ENCODE data around the gene DDX3X.

The DDX3X gene

DNA sequence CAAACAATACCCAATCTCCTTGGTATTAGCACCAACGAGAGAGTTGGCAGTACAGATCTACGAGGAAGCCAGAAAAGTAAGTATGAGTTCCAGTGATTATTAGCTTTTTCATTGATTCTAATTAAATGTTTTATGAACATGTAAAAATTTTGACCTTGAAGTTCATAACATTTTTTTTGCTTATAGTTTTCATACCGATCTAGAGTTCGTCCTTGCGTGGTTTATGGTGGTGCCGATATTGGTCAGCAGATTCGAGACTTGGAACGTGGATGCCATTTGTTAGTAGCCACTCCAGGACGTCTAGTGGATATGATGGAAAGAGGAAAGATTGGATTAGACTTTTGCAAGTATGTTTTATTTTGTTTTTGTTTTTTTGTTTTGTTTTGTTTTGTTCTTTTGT is 10.1 kb downstream of the DDX3X start:
- H3K9me2 ChIP-seq (replicated peaks; ENCODE audit: control insufficient read depth, low read length): no peaks in the 10 kb centered on the region
- no peaks in the 10 kb centered on the region for H3K4me1 ChIP-seq (ENCODE audit: control insufficient read depth, low read length)
- no peak overlapping the region for H3K4me2 ChIP-seq (ENCODE audit: low read length)
- no peak for TF ChIP-seq EZH2phosphoT487 (IDR thresholded peaks at IDR 0.05; ENCODE audit: borderline replicate concordance, low read length)
- TF ChIP-seq, protein P1, sequence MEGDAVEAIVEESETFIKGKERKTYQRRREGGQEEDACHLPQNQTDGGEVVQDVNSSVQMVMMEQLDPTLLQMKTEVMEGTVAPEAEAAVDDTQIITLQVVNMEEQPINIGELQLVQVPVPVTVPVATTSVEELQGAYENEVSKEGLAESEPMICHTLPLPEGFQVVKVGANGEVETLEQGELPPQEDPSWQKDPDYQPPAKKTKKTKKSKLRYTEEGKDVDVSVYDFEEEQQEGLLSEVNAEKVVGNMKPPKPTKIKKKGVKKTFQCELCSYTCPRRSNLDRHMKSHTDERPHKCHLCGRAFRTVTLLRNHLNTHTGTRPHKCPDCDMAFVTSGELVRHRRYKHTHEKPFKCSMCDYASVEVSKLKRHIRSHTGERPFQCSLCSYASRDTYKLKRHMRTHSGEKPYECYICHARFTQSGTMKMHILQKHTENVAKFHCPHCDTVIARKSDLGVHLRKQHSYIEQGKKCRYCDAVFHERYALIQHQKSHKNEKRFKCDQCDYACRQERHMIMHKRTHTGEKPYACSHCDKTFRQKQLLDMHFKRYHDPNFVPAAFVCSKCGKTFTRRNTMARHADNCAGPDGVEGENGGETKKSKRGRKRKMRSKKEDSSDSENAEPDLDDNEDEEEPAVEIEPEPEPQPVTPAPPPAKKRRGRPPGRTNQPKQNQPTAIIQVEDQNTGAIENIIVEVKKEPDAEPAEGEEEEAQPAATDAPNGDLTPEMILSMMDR (IDR thresholded peaks at IDR 0.05; ENCODE audit: low read depth, low read length, poor library complexity, severe bottlenecking): no peak
- no peak overlapping the region for H3K4me3 ChIP-seq (ENCODE audit: low read length)
- peaks cover 95% of the 10 kb centered on the region for H3K36me3 ChIP-seq (ENCODE audit: control insufficient read depth, low read length)
- H3K79me2 ChIP-seq (ENCODE audit: control insufficient read depth, low read length): peaks cover 34% of the 10 kb centered on the region
- no peaks in the 10 kb centered on the region for H3K27me3 ChIP-seq (ENCODE audit: control insufficient read depth, low read length)
- H4K20me1 ChIP-seq (ENCODE audit: control insufficient read depth, insufficient read depth, low read depth, low read length): peaks cover 18% of the 10 kb centered on the region
- H3F3A ChIP-seq (ENCODE audit: control insufficient read depth, insufficient read depth): peaks cover 45% of the 10 kb centered on the region
- H3K9me3 ChIP-seq (ENCODE audit: control insufficient read depth, insufficient read depth, low read length): no peaks in the 10 kb centered on the region
- H3K27ac ChIP-seq (ENCODE audit: low read depth, low read length): no peak overlapping the region

DNA sequence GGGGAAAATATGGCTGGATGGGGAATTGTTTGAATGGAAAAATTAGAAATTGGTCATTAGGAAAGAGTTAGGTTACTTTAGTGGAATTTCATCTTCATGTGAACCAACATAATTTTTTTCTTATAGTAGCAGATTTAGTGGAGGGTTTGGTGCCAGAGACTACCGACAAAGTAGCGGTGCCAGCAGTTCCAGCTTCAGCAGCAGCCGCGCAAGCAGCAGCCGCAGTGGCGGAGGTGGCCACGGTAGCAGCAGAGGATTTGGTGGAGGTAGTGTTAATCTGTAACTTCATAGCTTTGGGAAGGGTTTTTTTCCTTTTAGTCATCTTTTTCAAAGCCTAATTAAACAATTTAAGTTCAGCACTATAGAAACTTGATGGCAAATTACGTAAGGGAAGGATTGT is 13.2 kb downstream of the DDX3X start:
- no peak for TF ChIP-seq EZH2phosphoT487 (IDR thresholded peaks at IDR 0.05; ENCODE audit: borderline replicate concordance, low read length)
- TF ChIP-seq, protein P1 (IDR thresholded peaks at IDR 0.05; ENCODE audit: low read depth, low read length, poor library complexity, severe bottlenecking): no peak
- peaks cover 76% of the 10 kb centered on the region for H3K36me3 ChIP-seq (ENCODE audit: control insufficient read depth, low read length)
- H3K4me1 ChIP-seq (ENCODE audit: control insufficient read depth, low read length): peaks cover 10% of the 10 kb centered on the region; the same call in 1 of the 2 replicates
- H3K27ac ChIP-seq (ENCODE audit: low read depth, low read length): no peak overlapping the region
- H3K9me3 ChIP-seq (ENCODE audit: control insufficient read depth, insufficient read depth, low read length): no peaks in the 10 kb centered on the region
- no peak overlapping the region for H3K4me2 ChIP-seq (ENCODE audit: low read length)
- H3K4me3 ChIP-seq (ENCODE audit: low read length): no peak overlapping the region
- H3F3A ChIP-seq (ENCODE audit: control insufficient read depth, insufficient read depth): peaks cover 60% of the 10 kb centered on the region
- H3K27me3 ChIP-seq (ENCODE audit: control insufficient read depth, low read length): no peaks in the 10 kb centered on the region
- peaks cover 11% of the 10 kb centered on the region for H4K20me1 ChIP-seq (ENCODE audit: control insufficient read depth, insufficient read depth, low read depth, low read length)
- H3K79me2 ChIP-seq (ENCODE audit: control insufficient read depth, low read length): peaks cover 4% of the 10 kb centered on the region; the same call in 1 of the 2 replicates
- H3K9me2 ChIP-seq (replicated peaks; ENCODE audit: control insufficient read depth, low read length): no peaks in the 10 kb centered on the region

DNA sequence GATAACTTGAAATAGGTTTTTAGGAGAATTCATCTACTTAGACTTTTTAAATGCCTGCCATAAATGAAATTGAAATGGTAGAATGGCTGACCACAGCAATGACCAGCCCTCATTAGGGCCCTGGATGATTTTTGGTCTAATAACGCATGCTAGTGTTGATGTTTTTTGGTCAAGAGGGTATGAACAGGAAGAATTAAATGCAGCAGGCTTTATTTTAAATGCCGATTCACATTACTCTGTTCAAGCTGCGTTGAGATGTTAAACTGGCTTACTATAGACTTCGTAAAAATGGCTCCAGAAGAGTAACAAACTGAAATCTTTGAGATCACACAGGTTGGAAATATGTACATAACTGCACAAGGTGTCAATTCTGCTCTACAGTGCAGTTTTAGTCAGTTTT is 14.6 kb downstream of the DDX3X start:
- Histone ChIP-seq H3K4me2 (ENCODE audit: low read length) (no peak overlapping the region), H3K36me3 (ENCODE audit: control insufficient read depth, low read length) (peaks cover 63% of the 10 kb centered on the region), H3K27me3 (ENCODE audit: control insufficient read depth, low read length) (no peaks in the 10 kb centered on the region), H3K9me2 (replicated peaks; ENCODE audit: control insufficient read depth, low read length) (no peaks in the 10 kb centered on the region), H3F3A (ENCODE audit: control insufficient read depth, insufficient read depth) (peaks cover 59% of the 10 kb centered on the region), H3K4me1 (ENCODE audit: control insufficient read depth, low read length) (peaks cover 18% of the 10 kb centered on the region), H3K4me3 (ENCODE audit: low read length) (no peak overlapping the region), H3K27ac (ENCODE audit: low read depth, low read length) (no peak overlapping the region), H3K9me3 (ENCODE audit: control insufficient read depth, insufficient read depth, low read length) (no peaks in the 10 kb centered on the region), H4K20me1 (ENCODE audit: control insufficient read depth, insufficient read depth, low read depth, low read length) (peaks cover 8% of the 10 kb centered on the region; the same call in 1 of the 2 replicates), H3K79me2 (ENCODE audit: control insufficient read depth, low read length) (no peaks in the 10 kb centered on the region)
- TF ChIP-seq, protein P1 (IDR thresholded peaks at IDR 0.05; ENCODE audit: low read depth, low read length, poor library complexity, severe bottlenecking): no peak
- TF ChIP-seq EZH2phosphoT487 (IDR thresholded peaks at IDR 0.05; ENCODE audit: borderline replicate concordance, low read length): no peak
